Measurements from ENCODE around the gene TEX13B.

TEX13B gene

GRCh38 chrX:107982356-107982755 lies at the start of gene TEX13B:
Gene TEX13B (minus strand): TSS chrX:107982370. CDS start chrX:107982127, 243 bp downstream.
- ATAC-seq (ENCODE audit: low read depth): no peak
- no peaks in the 10 kb centered on the region for H3K9me3 Mint-ChIP-seq
- no peak within 1 kb of the TSS for H3K4me3 Mint-ChIP-seq
- peaks cover 2% of the 10 kb centered on the region for H3K4me1 Mint-ChIP-seq
- H3K27ac Mint-ChIP-seq: no peak within 1 kb of the TSS
- peaks cover 2% of the 10 kb centered on the region for H3K27me3 Mint-ChIP-seq
- H3K36me3 Mint-ChIP-seq: no peaks in the 10 kb centered on the region
- DNase-seq (ENCODE audit: low spot score in 2 of 2): no peak

- DNase-seq (ENCODE audit: low spot score in 2 of 2) (no peak), ATAC-seq (ENCODE audit: low read depth) (peak; percentile 37)
- Mint-ChIP-seq H3K27me3 (no peaks in the 10 kb centered on the region), H3K36me3 (no peaks in the 10 kb centered on the region), H3K9me3 (no peaks in the 10 kb centered on the region), H3K27ac (no peak overlapping the region), H3K4me1 (peaks cover 24% of the 10 kb centered on the region), H3K4me3 (no peak overlapping the region)
Measured at GRCh38 chrX:108029928-108030711, 48.0 kb upstream of the TEX13B start.

- ATAC-seq (ENCODE audit: low read depth) (no peak), DNase-seq (ENCODE audit: low spot score in 2 of 2) (no peak)
- Mint-ChIP-seq H3K27ac (no peak overlapping the region), H3K4me3 (peak overlapping the region; percentile 32), H3K27me3 (no peaks in the 10 kb centered on the region), H3K36me3 (no peaks in the 10 kb centered on the region), H3K4me1 (peaks cover 26% of the 10 kb centered on the region), H3K9me3 (no peaks in the 10 kb centered on the region)
Measured at GRCh38 chrX:108028854-108029253, 46.7 kb upstream of the TEX13B start.

GRCh38 chrX:108025954-108026600 lies 43.9 kb upstream of the TEX13B start:
- Mint-ChIP-seq H3K9me3 (no peaks in the 10 kb centered on the region), H3K27me3 (no peaks in the 10 kb centered on the region), H3K4me1 (peaks cover 33% of the 10 kb centered on the region), H3K27ac (peak overlapping the region; percentile 73), H3K4me3 (no peak overlapping the region), H3K36me3 (no peaks in the 10 kb centered on the region)
- peak; percentile 72 for ATAC-seq (ENCODE audit: low read depth)
- no peak for DNase-seq (ENCODE audit: low spot score in 2 of 2)

- Mint-ChIP-seq H3K36me3 (no peaks in the 10 kb centered on the region), H3K4me3 (no peak overlapping the region), H3K9me3 (no peaks in the 10 kb centered on the region), H3K27me3 (no peaks in the 10 kb centered on the region), H3K27ac (peak overlapping the region; percentile 73), H3K4me1 (peaks cover 33% of the 10 kb centered on the region)
- ATAC-seq (ENCODE audit: low read depth) (no peak), DNase-seq (ENCODE audit: low spot score in 2 of 2) (no peak)
Measured at GRCh38 chrX:108025376-108025775, 43.2 kb upstream of the TEX13B start.

GRCh38 chrX:108022491-108023089 lies 40.4 kb upstream of the TEX13B start:
- no peak overlapping the region for H3K27ac Mint-ChIP-seq
- H3K4me3 Mint-ChIP-seq: no peak overlapping the region
- peaks cover 31% of the 10 kb centered on the region for H3K4me1 Mint-ChIP-seq
- no peaks in the 10 kb centered on the region for H3K36me3 Mint-ChIP-seq
- no peaks in the 10 kb centered on the region for H3K9me3 Mint-ChIP-seq
- ATAC-seq (ENCODE audit: low read depth): no peak
- no peak for DNase-seq (ENCODE audit: low spot score in 2 of 2)
- H3K27me3 Mint-ChIP-seq: no peaks in the 10 kb centered on the region

- Mint-ChIP-seq H3K27me3 (no peaks in the 10 kb centered on the region), H3K27ac (peak overlapping the region; percentile 53), H3K4me1 (peaks cover 26% of the 10 kb centered on the region), H3K4me3 (peak overlapping the region; percentile 64), H3K36me3 (no peaks in the 10 kb centered on the region), H3K9me3 (no peaks in the 10 kb centered on the region)
- no peak for DNase-seq (ENCODE audit: low spot score in 2 of 2)
- ATAC-seq (ENCODE audit: low read depth): no peak
Measured at GRCh38 chrX:108020631-108021030, 38.5 kb upstream of the TEX13B start.

- Mint-ChIP-seq H3K27ac (peak overlapping the region; percentile 93), H3K4me1 (peaks cover 24% of the 10 kb centered on the region)
Measured at GRCh38 chrX:108019382-108019875, 37.3 kb upstream of the TEX13B start.

GRCh38 chrX:108018656-108019381 lies 36.6 kb upstream of the TEX13B start:
- Mint-ChIP-seq H3K9me3 (peaks cover 3% of the 10 kb centered on the region), H3K36me3 (peaks cover 3% of the 10 kb centered on the region), H3K4me1 (peaks cover 24% of the 10 kb centered on the region), H3K4me3 (peak overlapping the region; percentile 78), H3K27ac (peak overlapping the region; percentile 93), H3K27me3 (no peaks in the 10 kb centered on the region)
- DNase-seq (ENCODE audit: low spot score in 2 of 2) (no peak), ATAC-seq (ENCODE audit: low read depth) (peak; percentile 90)

More at GRCh38 chrX:108019382-108019875, 37.3 kb upstream of the TEX13B start:
- H3K27me3 Mint-ChIP-seq: no peaks in the 10 kb centered on the region
- peaks cover under 1% of the 10 kb centered on the region for H3K9me3 Mint-ChIP-seq
- peaks cover under 1% of the 10 kb centered on the region for H3K36me3 Mint-ChIP-seq
- DNase-seq (ENCODE audit: low spot score in 2 of 2) (no peak), ATAC-seq (ENCODE audit: low read depth) (peak; percentile 6)
- peak overlapping the region; percentile 78 for H3K4me3 Mint-ChIP-seq

GRCh38 chrX:108001218-108001814 lies 19.1 kb upstream of the TEX13B start:
- no peak overlapping the region for H3K4me3 Mint-ChIP-seq
- ATAC-seq (ENCODE audit: low read depth): peak; percentile 69
- H3K9me3 Mint-ChIP-seq: peaks cover 7% of the 10 kb centered on the region
- H3K4me1 Mint-ChIP-seq: no peaks in the 10 kb centered on the region
- H3K27me3 Mint-ChIP-seq: peaks cover 4% of the 10 kb centered on the region
- H3K27ac Mint-ChIP-seq: no peak overlapping the region
- H3K36me3 Mint-ChIP-seq: peaks cover 6% of the 10 kb centered on the region
- DNase-seq (ENCODE audit: low spot score in 2 of 2): no peak

- ATAC-seq (ENCODE audit: low read depth) (no peak), DNase-seq (ENCODE audit: low spot score in 2 of 2) (no peak)
- H3K4me1 Mint-ChIP-seq: no peaks in the 10 kb centered on the region
- H3K36me3 Mint-ChIP-seq: peaks cover 6% of the 10 kb centered on the region
- H3K9me3 Mint-ChIP-seq: peaks cover 7% of the 10 kb centered on the region
- H3K27me3 Mint-ChIP-seq: peaks cover 5% of the 10 kb centered on the region
- H3K27ac Mint-ChIP-seq: no peak overlapping the region
- H3K4me3 Mint-ChIP-seq: no peak overlapping the region
Measured at GRCh38 chrX:108000751-108001150, 18.6 kb upstream of the TEX13B start.

GRCh38 chrX:107996124-107996523 lies 14.0 kb upstream of the TEX13B start:
- Mint-ChIP-seq H3K4me3 (no peak overlapping the region), H3K27ac (no peak overlapping the region), H3K4me1 (no peaks in the 10 kb centered on the region), H3K27me3 (peaks cover 6% of the 10 kb centered on the region), H3K9me3 (peaks cover 6% of the 10 kb centered on the region), H3K36me3 (peaks cover 6% of the 10 kb centered on the region)
- DNase-seq (ENCODE audit: low spot score in 2 of 2): no peak
- ATAC-seq (ENCODE audit: low read depth): no peak

GRCh38 chrX:107985033-107985432 lies 2.9 kb upstream of the TEX13B start:
- no peak for ATAC-seq (ENCODE audit: low read depth)
- Mint-ChIP-seq H3K27me3 (peaks cover 2% of the 10 kb centered on the region), H3K27ac (no peak overlapping the region), H3K9me3 (peaks cover 2% of the 10 kb centered on the region), H3K4me3 (no peak overlapping the region), H3K4me1 (peaks cover 2% of the 10 kb centered on the region), H3K36me3 (no peaks in the 10 kb centered on the region)
- no peak for DNase-seq (ENCODE audit: low spot score in 2 of 2)
